GM12878 (cell line): ENCODE measurements around the gene ATP2A3. TPM values are rescaled to one million over a fixed set of nuclear protein-coding genes. Genes with fewer than 3 reads are reported as not detected.

Source experiments
- CBX3 ChIP-seq: fragments of 200-600 bp; sonication (generic); IDR thresholded peaks from 2 replicates; pipeline ENCODE4 v1.6.1; 2016; ENCODE audit warnings: low read depth, borderline replicate concordance
- CHD2 ChIP-seq: IDR thresholded peaks from 2 replicates; pipeline ENCODE4 v1.6.1; 2011; ENCODE audit warnings: low read depth, low read length, improper control_type of control experiment, borderline replicate concordance
- EGR1 ChIP-seq, 2 experiments: IDR thresholded peaks; 1 replicate in 1 of 2; 2 replicates in 1 of 2; pipeline ENCODE4 v1.6.1; 2011 to 2012; ENCODE audit warnings: low read depth in 2 of 2, low read length in 2 of 2, borderline replicate concordance in 1 of 2, mild to moderate bottlenecking in 1 of 2, moderate library complexity in 1 of 2
- ETV6 ChIP-seq, 2 experiments: fragments of 450-650 bp in 1 of 2; IDR thresholded peaks in 1 of 2; conservative IDR thresholded peaks in 1 of 2; 2 replicates each; pipeline ENCODE4 v1.6.1; 2014; ENCODE audit warnings: antibody characterized with exemption in 1 of 2, borderline replicate concordance in 1 of 2, low read depth in 1 of 2, mild to moderate bottlenecking in 1 of 2, moderate library complexity in 1 of 2
- HDAC6 ChIP-seq: fragments of 200-600 bp; sonication (generic); IDR thresholded peaks from one replicate; pipeline ENCODE4 v1.8.0; 2017; ENCODE audit warnings: antibody characterized with exemption; ENCODE audit not compliant: unreplicated experiment
- IKZF2 ChIP-seq, 2 experiments: fragments of 450-650 bp; IDR thresholded peaks; 2 replicates each; pipeline ENCODE4 v1.6.1; 2017; ENCODE audit warnings: mild to moderate bottlenecking in 2 of 2, moderate library complexity in 2 of 2
- IRF4 ChIP-seq: IDR thresholded peaks from 2 replicates; pipeline ENCODE4 v1.6.1; 2011; ENCODE audit warnings: low read depth, low read length
- JUND ChIP-seq: IDR thresholded peaks from 2 replicates; pipeline ENCODE4 v1.6.1; 2012; ENCODE audit warnings: low read depth, mild to moderate bottlenecking, low read length, improper control_type of control experiment, moderate library complexity
- PAX5 ChIP-seq: IDR thresholded peaks from 2 replicates; pipeline ENCODE4 v1.6.1; 2011; ENCODE audit warnings: low read depth, low read length, borderline replicate concordance
- PBX3 ChIP-seq: IDR thresholded peaks from 2 replicates; pipeline ENCODE4 v1.6.1; 2011; ENCODE audit warnings: mild to moderate bottlenecking, low read depth, low read length, moderate library complexity; ENCODE audit not compliant: insufficient replicate concordance
- REST ChIP-seq: IDR thresholded peaks from 2 replicates; pipeline ENCODE4 v1.6.1; 2012; ENCODE audit warnings: mild to moderate bottlenecking, low read depth, low read length
- SIN3A ChIP-seq: IDR thresholded peaks from 2 replicates; pipeline ENCODE4 v1.6.1; 2012; ENCODE audit warnings: low read depth, low read length, improper control_type of control experiment
- SMC3 ChIP-seq: IDR thresholded peaks from 2 replicates; pipeline ENCODE4 v1.6.1; 2011; ENCODE audit warnings: low read length, improper control_type of control experiment, borderline replicate concordance
- SP1 ChIP-seq: IDR thresholded peaks from one replicate; pipeline ENCODE4 v1.6.1; 2011; ENCODE audit warnings: low read depth, low read length
- SREBF1 ChIP-seq: IDR thresholded peaks from 2 replicates; pipeline ENCODE4 v1.6.1; 2012; ENCODE audit warnings: mild to moderate bottlenecking, low read length
- TBL1XR1 ChIP-seq: IDR thresholded peaks from 2 replicates; pipeline ENCODE4 v1.6.1; 2012; ENCODE audit warnings: low read depth, low read length, improper control_type of control experiment
- TCF3 ChIP-seq: IDR thresholded peaks from 2 replicates; pipeline ENCODE4 v1.6.1; 2012; ENCODE audit warnings: low read depth, mild to moderate bottlenecking, low read length, borderline replicate concordance; ENCODE audit not compliant: insufficient read depth
- WRNIP1 ChIP-seq: IDR thresholded peaks from 2 replicates; pipeline ENCODE4 v1.6.1; 2011; ENCODE audit warnings: low read depth, low read length, improper control_type of control experiment, borderline replicate concordance
- YBX1 ChIP-seq: fragments of 450-650 bp; IDR thresholded peaks from 2 replicates; pipeline ENCODE4 v1.6.1; 2016; ENCODE audit warnings: antibody characterized with exemption
- ZBED1 ChIP-seq: IDR thresholded peaks from 2 replicates; pipeline ENCODE4 v1.6.1; 2016; ENCODE audit warnings: borderline replicate concordance
- ZNF274 ChIP-seq: IDR thresholded peaks from one replicate; pipeline ENCODE4 v1.8.0; 2011; ENCODE audit not compliant: insufficient read length, insufficient read depth
- ZNF687 ChIP-seq: fragments of 450-650 bp; IDR thresholded peaks from 2 replicates; pipeline ENCODE4 v1.6.1; 2017; ENCODE audit warnings: mild to moderate bottlenecking, moderate library complexity
- polyA plus RNA-seq, 11 experiments: library from polyadenylated mRNA; depleted of rRNA in 4 of 11; unstranded in 6 of 11; stranded (reverse) in 5 of 11; fragments of >200 nt; fragmentation: Nextera tagmentation in 4 of 11; fragmentation: Illumina TruSeq in 1 of 11; extraction: Ambion mirVana in 4 of 11; extraction: Trizol in 1 of 11; gene quantifications; 1 replicate in 1 of 11; 2 replicates in 10 of 11; pipeline versions ENCODE4 v1.2.1 to v1.2.3, GENCODE V29; 2011 to 2016; ENCODE audit warnings: inconsistent platforms in 2 of 11, missing spikeins in 2 of 11, low read depth in 1 of 11
- total RNA-seq, 4 experiments: library from RNA; depleted of rRNA in 3 of 4; stranded (reverse); fragments of >200 nt in 3 of 4; fragmentation: Illumina TruSeq in 1 of 4; extraction: Trizol in 1 of 4; gene quantifications; 2 replicates each; pipeline versions ENCODE4 v1.2.1 to v1.2.3, GENCODE V29; 2013 to 2021

The ATP2A3 gene
- total and polyA plus RNA-seq, 10 of the 15 experiments (the other 5 are each of a cell fraction or from before 2014, with no cell fraction given) = 1.0 to 99.2 (median 37.9) TPM

- TF ChIP-seq ETV6 (conservative IDR thresholded peaks at IDR 0.05 in 1 of 2, IDR thresholded peaks at IDR 0.05 in 1 of 2; ENCODE audit: borderline replicate concordance in 1 of 2, low read depth in 1 of 2) = no peak; a peak in 1 of 4 replicates
- TF ChIP-seq SP1 = peak; percentile 44
- 0 out of 2 replicates have a peak, but pooled peaks have one; percentile 42 for TF ChIP-seq JUND
- peak; percentile 37 for TF ChIP-seq PBX3
- TF ChIP-seq SREBF1 = no peak
- TF ChIP-seq ZBED1 = no peak
- peak; percentile 26; the same call in 1 of the 2 replicates for TF ChIP-seq IRF4
- TF ChIP-seq WRNIP1 = 0 out of 2 replicates have a peak, but pooled peaks have one; percentile 22
- no peak for TF ChIP-seq CBX3
- TF ChIP-seq TBL1XR1 = no peak
- peak; percentile 26; the same call in 1 of the 2 replicates for TF ChIP-seq PAX5
- TF ChIP-seq CHD2 = peak; percentile 70
- no peak; a peak in 1 of 3 replicates for TF ChIP-seq EGR1 (IDR thresholded peaks at IDR 0.05; ENCODE audit: borderline replicate concordance in 1 of 2, low read depth in 2 of 2, low read length in 2 of 2)
- no peak for TF ChIP-seq SMC3
- TF ChIP-seq ZNF274 = no peak
- TF ChIP-seq IKZF2 (IDR thresholded peaks at IDR 0.05) = peak; percentile 77 to 84
- TF ChIP-seq SIN3A = no peak
- no peak for TF ChIP-seq YBX1
- peak; percentile 91 for TF ChIP-seq ZNF687
- no peak for TF ChIP-seq HDAC6
- peak; percentile 95 for TF ChIP-seq TCF3
- no peak for TF ChIP-seq REST
These were observed 52.8 kb downstream of the ATP2A3 start (continued) for GRCh38 chr17:3911271-3912053.
